Activated naive CD8-positive, alpha-beta T cell treated with anti-CD3 and anti-CD28 coated beads, Interleukin-2, amount 50 U/mL, for 24 hours (primary cell): Measurements from ENCODE around the gene PAX6.

Source experiments
- ATAC-seq: fragments of 150-1000 bp; cut with Tn5 transposase; one replicate; pipeline ENCODE4 v1.10.0; 2021
- DNase-seq: peaks from one replicate; pipeline ENCODE4 v3.0.0; 2021
- H3K27ac Mint-ChIP-seq: one replicate; pipeline ENCODE4 v1.8.0; 2021; ENCODE audit warnings: mild to moderate bottlenecking, mixed read lengths
- H3K27me3 Mint-ChIP-seq: one replicate; pipeline ENCODE4 v1.8.0; 2021; ENCODE audit warnings: mixed read lengths
- H3K36me3 Mint-ChIP-seq: one replicate; pipeline ENCODE4 v1.8.0; 2021; ENCODE audit warnings: low read depth, mixed read lengths
- H3K4me1 Mint-ChIP-seq: one replicate; pipeline ENCODE4 v1.8.0; 2021; ENCODE audit warnings: mixed read lengths
- H3K4me3 Mint-ChIP-seq: one replicate; pipeline ENCODE4 v1.8.0; 2021; ENCODE audit warnings: mild to moderate bottlenecking, moderate library complexity, mixed read lengths
- H3K9me3 Mint-ChIP-seq: one replicate; pipeline ENCODE4 v1.8.0; 2021; ENCODE audit warnings: mixed read lengths

PAX6 gene

DNA sequence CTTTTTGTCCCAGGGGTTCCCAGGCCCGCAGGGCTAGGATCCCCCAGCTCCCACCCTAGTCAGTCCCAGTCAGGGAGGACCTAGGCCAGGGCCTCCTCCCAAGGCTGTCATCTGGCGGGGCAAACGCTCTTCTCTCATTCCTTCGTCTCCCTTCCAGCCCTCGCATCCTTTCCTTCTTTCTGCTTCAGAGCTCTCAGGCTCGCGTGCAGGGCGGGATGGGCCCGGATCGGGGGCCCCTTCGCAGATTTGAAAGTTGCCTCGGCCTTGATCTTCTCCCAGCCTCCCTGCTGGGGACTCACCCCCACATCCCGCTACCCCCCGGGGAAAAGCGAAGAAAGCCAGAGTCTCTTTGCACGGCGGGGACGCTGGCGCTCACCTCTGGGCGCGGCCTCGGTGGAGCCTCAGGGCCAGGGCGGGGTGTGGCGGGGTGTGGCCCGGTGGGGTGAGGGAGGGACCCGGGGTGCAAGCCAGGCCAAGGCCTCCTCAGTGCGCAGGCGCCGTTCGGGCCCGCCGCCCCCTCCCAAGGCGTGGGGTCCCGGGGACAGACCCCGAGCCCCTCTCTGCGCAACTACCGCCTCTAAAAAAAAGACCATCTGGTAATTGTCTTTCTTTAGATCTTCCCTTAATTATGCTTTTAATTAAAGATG lies 14.8 kb upstream of the PAX6 start:
- H3K9me3 Mint-ChIP-seq = peaks cover 3% of the 10 kb centered on the region
- H3K36me3 Mint-ChIP-seq = peaks cover 7% of the 10 kb centered on the region
- DNase-seq (no peak), ATAC-seq (no peak)
- H3K27ac Mint-ChIP-seq = no peak overlapping the region
- H3K4me1 Mint-ChIP-seq = peaks cover 16% of the 10 kb centered on the region
- peaks cover 89% of the 10 kb centered on the region for H3K27me3 Mint-ChIP-seq
- peak overlapping the region; percentile 7 for H3K4me3 Mint-ChIP-seq

DNA sequence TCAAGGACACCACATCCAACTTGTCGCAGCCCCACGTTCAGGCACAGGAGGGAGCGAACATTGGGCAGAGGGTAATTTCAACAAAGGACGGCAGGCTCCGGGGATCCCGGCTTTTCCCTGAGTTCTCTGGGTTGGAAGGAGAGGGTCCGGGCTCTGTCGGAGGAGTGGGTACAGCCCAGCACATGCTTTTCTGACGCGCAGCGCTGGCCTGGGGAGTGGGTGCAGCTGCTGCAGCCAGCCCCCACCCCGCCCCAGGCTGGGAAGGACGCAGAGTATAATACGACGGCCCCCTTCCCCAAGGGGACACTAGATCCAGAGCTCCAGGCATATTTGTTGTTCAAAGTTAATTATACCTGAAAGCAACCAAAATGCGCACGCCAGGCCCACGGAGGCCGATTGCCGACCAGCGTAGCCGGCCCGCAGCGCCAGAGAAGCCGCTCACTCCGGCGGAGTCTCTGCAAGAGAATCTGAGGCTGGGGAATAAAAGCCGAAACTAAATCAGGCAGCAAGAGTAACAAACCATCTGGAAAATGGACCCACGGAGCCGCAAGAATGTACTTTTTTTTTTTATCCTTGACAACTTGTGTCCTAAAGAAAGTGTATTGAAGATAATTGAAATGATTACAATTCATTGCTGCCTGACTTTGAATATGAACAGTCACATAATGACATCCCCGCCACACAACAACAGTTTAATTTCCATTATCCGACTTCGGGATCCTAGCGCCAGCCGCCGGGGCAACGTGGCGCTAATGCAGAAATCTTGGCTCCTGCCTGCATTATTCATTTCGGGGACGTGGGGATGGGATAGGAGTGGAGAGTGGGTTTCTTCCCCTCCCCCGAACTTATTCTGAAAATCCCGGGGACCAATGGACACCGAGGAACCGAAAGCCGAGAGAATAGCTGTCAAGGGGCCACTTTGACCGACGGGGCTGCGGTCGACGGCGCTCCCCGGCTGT lies 14.0 kb upstream of the PAX6 start:
- Mint-ChIP-seq H3K36me3 (peaks cover 7% of the 10 kb centered on the region), H3K27ac (peak overlapping the region; percentile 39), H3K4me1 (peaks cover 16% of the 10 kb centered on the region), H3K9me3 (peaks cover 3% of the 10 kb centered on the region), H3K4me3 (no peak overlapping the region), H3K27me3 (peaks cover 88% of the 10 kb centered on the region)
- DNase-seq (no peak), ATAC-seq (no peak)

DNA sequence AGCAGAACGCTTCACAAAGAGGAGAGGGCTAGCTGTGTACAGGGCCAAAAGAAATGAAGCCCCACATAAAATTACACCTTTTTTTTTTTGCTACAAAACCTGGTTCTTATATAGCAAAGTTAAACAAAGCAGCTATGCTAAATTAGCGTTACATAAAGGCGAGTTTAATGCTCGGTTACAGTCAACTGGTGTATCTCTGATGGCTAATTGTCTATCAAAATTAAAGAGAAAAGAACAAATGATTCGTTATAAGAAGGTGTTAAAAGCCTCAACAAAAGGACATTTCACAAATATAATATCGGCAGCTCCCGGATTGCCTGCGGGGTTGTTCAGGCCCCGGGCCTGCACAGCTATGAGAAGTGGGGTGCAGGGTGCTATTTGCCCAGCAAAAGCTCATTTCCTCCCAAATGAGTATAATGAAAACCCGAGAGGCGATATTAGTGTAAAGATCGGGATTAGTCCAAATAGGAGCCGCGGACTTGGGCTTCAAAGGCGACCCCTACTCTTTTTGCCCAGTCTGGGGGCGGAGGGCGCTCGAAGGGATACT lies 13.3 kb upstream of the PAX6 start:
- peaks cover 7% of the 10 kb centered on the region for H3K36me3 Mint-ChIP-seq
- H3K27ac Mint-ChIP-seq = peak overlapping the region; percentile 39
- no peak overlapping the region for H3K4me3 Mint-ChIP-seq
- DNase-seq (no peak), ATAC-seq (no peak)
- H3K4me1 Mint-ChIP-seq = peaks cover 16% of the 10 kb centered on the region
- peaks cover 3% of the 10 kb centered on the region for H3K9me3 Mint-ChIP-seq
- H3K27me3 Mint-ChIP-seq = peaks cover 88% of the 10 kb centered on the region

DNA sequence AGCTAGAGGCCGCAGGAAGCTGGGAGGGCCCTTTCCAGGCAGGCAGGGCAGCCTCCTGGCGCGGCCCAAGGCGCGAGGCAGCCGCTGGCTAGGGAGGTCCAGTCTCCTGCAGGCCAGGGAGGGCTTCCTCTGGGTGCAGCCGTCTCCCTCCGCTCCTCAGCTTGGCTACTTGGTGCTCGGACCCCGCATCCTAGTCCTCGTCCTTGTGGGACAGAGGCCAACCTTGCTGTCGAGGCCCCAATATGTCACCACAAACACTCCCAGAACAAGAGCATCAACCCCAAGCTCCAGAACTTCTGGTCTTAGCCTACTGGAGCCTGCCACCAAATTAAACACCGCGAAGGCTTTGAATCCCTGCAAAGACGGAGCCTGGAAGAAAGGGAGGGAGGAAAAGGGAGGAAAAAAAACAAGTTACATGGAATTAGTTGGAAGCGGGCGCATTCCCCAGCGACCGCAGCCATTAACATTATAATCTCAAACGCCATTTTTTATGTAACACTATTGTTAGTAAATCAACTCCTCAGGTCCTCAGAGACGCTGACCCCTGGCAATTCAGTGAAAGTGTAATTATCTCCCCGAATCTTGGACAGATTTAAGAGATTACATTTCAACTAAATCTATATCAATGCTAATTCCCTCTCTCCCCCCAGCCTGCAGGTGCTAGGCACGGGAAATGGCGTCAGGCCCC lies 12.7 kb upstream of the PAX6 start:
- Mint-ChIP-seq H3K27ac (peak overlapping the region; percentile 39), H3K4me1 (peaks cover 16% of the 10 kb centered on the region), H3K9me3 (peaks cover 3% of the 10 kb centered on the region), H3K4me3 (no peak overlapping the region), H3K36me3 (peaks cover 7% of the 10 kb centered on the region), H3K27me3 (peaks cover 88% of the 10 kb centered on the region)
- ATAC-seq (no peak), DNase-seq (no peak)

DNA sequence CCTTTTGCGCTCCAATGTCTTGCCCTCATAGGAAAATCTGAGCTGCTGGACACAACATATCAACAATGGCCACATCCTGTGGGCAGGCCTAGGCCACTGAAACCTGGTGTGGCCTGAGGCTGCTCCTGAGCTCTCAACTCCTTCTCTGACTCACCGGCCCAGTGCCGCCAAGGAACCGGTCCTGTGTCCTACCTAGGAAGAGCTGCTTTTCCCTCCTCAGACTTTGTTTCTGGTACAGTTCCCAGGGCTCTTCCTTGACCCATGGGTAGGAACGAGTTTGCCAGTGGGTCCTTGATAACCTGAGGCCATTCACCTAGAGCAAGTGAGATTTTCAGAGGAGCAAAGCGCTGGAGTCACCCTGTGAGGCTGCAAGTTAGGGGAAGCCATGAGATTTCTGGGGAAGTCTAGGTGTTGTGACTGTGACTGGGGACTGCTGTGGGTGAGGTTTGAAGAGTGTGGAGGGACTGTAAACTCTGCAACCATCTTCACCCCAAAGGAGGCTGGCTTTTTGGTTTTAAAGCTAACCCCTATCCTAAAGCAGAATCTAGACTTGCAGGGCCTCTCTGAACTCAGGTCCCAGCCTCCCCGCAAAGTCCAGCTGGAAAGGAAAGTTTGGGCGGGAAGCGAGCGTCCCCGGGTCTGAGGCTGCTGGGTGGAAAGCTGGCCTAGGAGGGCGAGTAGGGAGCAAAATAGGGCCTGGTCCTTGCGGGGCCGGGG lies 12.0 kb upstream of the PAX6 start:
- H3K4me3 Mint-ChIP-seq = no peak overlapping the region
- ATAC-seq (no peak), DNase-seq (no peak)
- H3K27me3 Mint-ChIP-seq = peaks cover 88% of the 10 kb centered on the region
- H3K4me1 Mint-ChIP-seq = peaks cover 17% of the 10 kb centered on the region
- peaks cover 7% of the 10 kb centered on the region for H3K36me3 Mint-ChIP-seq
- H3K27ac Mint-ChIP-seq = no peak overlapping the region
- H3K9me3 Mint-ChIP-seq = peaks cover 3% of the 10 kb centered on the region

DNA sequence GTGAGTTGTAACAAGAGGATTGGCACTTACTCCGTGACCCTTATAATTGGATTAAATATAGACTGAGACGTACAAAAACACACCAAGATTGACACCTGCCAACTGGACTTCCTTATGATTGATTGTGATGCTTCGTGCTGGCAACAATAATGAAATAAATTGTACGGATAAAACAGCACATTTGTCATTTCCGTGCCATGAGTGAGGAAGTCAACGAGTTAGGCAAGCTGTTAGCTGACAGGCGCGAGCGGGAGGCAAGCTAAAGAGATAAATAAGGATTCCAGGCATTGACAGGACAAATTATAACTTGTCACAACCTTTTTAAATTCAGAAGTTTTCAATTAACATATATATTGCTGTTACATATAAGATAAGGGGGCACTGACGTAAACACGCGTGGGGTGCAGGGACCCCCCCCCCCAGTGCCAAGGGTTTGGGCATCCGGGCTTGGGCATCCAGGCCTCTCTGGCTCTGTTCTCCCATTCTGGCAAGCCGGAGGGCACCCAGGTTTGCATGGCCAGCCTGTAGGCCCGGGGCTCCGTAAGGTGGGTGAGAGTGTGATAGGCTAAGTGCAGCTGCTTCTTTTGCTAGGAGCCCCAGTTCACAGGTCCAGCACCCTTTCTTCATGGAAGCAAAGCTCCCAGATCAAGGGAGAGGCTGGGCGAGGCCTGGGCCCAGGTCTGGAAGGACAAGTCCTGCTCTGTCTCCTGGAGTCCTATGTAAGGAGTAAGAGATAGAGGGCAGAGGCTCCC lies 11.2 kb upstream of the PAX6 start:
- H3K27ac Mint-ChIP-seq = no peak overlapping the region

DNA sequence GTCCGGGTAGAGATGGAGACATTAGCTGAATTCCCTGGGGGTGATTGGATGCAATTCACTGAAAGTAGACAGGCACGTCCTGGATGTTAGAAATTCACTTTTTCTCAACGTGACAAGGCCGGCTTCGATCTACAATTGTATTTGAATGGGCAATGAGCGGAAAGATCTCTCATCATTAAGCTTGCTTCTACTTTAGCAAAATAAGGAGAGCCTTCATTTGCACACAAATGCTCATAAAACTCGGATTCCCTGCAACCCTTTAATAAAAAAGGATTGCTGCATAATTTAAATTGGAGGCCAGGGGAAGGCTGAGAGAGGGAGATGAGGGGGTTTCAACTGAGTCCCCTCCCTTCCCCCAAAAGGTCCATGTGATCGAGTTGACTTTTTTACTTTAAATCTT lies 10.6 kb upstream of the PAX6 start:
- Mint-ChIP-seq H3K27ac (no peak overlapping the region), H3K27me3 (peaks cover 85% of the 10 kb centered on the region), H3K9me3 (peaks cover 3% of the 10 kb centered on the region), H3K36me3 (peaks cover 7% of the 10 kb centered on the region), H3K4me3 (no peak overlapping the region), H3K4me1 (peaks cover 16% of the 10 kb centered on the region)
- DNase-seq = no peak
- ATAC-seq = no peak

More for the DNA sequence above, 11.2 kb upstream of the PAX6 start:
- ATAC-seq (no peak), DNase-seq (no peak)
- Mint-ChIP-seq H3K36me3 (peaks cover 7% of the 10 kb centered on the region), H3K4me1 (peaks cover 15% of the 10 kb centered on the region), H3K4me3 (no peak overlapping the region), H3K27me3 (peaks cover 83% of the 10 kb centered on the region), H3K9me3 (peaks cover 3% of the 10 kb centered on the region)

DNA sequence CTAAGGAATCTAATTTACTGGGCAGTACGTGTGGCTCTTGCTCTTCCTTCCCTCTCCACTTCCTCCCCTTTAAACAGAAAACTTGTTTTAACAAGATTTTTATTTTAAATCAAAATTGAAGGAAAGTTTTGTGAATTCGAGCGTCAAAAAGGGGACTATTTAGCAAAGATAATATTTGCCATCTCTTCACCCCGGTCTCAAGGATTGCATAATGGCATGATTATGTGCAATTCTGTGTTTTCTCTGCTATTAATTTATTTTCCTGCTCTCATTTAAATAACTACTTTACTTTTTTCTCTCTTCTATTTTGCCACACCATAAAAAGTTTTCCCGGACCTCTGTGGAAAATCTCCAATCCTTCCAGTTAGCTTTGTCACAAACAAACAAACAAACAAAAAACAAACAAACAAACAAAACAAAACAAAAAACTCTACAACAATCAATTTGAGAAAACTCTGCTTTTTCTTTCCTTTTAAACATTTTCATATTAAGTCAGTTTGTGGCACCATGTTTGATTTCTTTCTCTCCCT lies 10.2 kb upstream of the PAX6 start:
- ATAC-seq = no peak
- no peak for DNase-seq
- H3K4me1 Mint-ChIP-seq = peaks cover 13% of the 10 kb centered on the region
- H3K36me3 Mint-ChIP-seq = peaks cover 5% of the 10 kb centered on the region
- H3K9me3 Mint-ChIP-seq = peaks cover 3% of the 10 kb centered on the region
- peaks cover 82% of the 10 kb centered on the region for H3K27me3 Mint-ChIP-seq
- H3K27ac Mint-ChIP-seq = no peak overlapping the region
- H3K4me3 Mint-ChIP-seq = no peak overlapping the region

DNA sequence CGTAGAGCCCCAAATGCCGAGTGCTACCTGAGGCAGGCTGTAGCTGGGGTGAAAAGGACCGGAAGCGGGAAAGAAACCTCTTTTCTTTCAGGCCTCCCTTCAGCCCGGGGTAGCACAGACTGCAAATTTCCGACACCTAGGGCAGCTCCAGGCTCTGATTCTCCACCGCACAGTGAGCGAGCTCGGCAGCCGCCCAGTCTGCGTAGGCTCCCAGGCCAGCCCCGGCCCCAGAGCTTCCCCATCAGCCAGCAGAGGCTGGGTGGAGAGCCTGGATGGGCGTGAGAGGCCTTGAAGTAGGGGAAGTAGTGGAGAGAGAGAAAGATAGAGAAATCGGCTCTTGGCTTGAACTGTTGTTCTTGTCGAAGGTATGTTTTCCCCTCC lies 9.3 kb upstream of the PAX6 start:
- no peak for ATAC-seq
- H3K27me3 Mint-ChIP-seq = peaks cover 82% of the 10 kb centered on the region
- H3K36me3 Mint-ChIP-seq = peaks cover 4% of the 10 kb centered on the region
- H3K9me3 Mint-ChIP-seq = peaks cover 3% of the 10 kb centered on the region
- DNase-seq = no peak
- no peak overlapping the region for H3K27ac Mint-ChIP-seq
- peaks cover 17% of the 10 kb centered on the region for H3K4me1 Mint-ChIP-seq
- H3K4me3 Mint-ChIP-seq = no peak overlapping the region

DNA sequence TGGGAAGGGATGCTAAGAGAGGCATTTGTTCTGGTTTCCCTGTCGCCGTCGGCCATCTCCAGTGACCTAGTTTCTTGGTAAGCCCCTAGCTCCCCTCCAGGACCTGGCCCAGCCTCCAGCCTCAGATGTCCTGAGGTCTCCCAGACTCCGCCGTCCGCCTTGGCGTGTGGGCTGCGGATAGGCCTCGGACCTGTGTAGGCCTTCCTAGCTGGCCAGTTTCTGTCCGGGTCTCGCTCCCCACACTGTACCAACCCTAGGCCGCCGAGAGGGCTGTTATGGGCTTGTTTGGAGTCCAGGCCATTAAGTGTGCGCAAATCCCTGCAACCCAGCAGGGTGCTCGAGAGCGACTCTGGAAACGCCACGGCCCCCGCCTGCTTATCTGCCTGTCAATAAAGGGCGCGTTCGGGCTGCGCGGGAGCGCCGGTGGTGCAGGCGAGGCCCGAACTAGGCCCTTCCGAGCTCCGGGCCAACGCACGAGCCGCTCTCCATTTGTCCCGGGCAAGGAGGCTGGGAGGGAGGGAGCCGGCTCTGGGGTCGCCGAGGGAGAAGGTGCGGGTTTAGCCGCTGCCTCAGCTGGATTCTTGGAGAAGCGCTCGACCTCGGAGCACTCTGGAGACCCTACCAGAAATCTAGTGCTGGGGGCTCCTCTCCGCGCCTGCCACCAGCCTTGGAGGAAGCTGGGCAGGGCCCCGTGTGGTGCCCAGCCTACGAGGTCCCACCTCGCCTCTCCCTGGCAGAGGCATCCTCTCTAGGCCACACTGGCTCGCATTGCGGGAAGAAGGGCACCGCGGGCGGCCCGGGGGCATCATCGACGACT lies 8.7 kb upstream of the PAX6 start:
- no peak overlapping the region for H3K27ac Mint-ChIP-seq
- peaks cover 20% of the 10 kb centered on the region for H3K4me1 Mint-ChIP-seq
- H3K36me3 Mint-ChIP-seq = peaks cover 4% of the 10 kb centered on the region
- no peak overlapping the region for H3K4me3 Mint-ChIP-seq
- ATAC-seq (no peak), DNase-seq (no peak)
- H3K27me3 Mint-ChIP-seq = peaks cover 82% of the 10 kb centered on the region
- H3K9me3 Mint-ChIP-seq = peaks cover 3% of the 10 kb centered on the region

DNA sequence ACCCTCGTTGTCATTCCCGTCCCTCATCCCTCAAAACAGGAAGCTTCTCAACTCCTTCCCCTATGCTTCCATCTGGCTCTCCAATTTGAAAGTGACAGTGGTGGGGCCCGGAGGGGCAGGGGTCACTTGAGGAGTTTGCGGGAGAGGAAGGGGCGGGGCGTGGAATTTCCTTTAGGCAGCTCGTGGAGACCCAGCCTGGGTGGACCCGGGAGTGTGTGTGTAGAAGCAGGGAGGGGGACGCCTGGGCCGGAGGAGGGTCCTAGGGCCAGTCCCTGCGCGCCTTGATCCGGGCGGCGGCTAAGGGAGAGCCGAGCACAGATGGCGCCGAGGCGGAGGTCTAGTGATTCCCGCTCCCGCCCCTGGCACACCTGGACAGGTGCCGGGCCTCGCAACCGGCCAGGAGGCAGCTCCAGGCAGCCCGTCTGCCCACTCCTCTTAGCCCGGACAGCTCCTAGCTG lies 7.8 kb upstream of the PAX6 start:
- DNase-seq (no peak), ATAC-seq (no peak)
- Mint-ChIP-seq H3K36me3 (peaks cover 4% of the 10 kb centered on the region), H3K27ac (no peak overlapping the region), H3K4me3 (no peak overlapping the region), H3K9me3 (peaks cover 3% of the 10 kb centered on the region), H3K4me1 (peaks cover 21% of the 10 kb centered on the region), H3K27me3 (peaks cover 80% of the 10 kb centered on the region)

DNA sequence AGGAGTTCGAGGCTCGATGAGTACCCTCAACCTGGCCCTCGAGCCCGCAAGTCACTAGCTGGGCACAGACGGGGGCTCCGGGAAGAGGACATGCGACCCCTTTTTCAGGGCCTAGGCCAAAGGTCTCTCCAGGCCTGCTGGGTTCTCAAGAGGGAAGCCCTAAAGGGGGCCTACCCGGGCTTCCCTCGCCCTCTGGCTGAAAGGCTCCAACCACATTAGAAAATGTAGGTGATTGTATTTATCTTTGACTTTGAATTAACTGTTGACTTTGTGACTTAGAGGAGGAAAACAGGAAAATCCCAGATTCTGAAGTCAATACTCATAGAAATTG lies 7.3 kb upstream of the PAX6 start:
- ATAC-seq = no peak
- no peak overlapping the region for H3K4me3 Mint-ChIP-seq
- no peak overlapping the region for H3K27ac Mint-ChIP-seq

More for the DNA sequence above, 7.3 kb upstream of the PAX6 start:
- DNase-seq = no peak
- Mint-ChIP-seq H3K4me1 (peaks cover 25% of the 10 kb centered on the region), H3K9me3 (peaks cover 3% of the 10 kb centered on the region), H3K27me3 (peaks cover 78% of the 10 kb centered on the region), H3K36me3 (peaks cover 4% of the 10 kb centered on the region)
